Hepatocyte (in vitro differentiated cells): ENCODE results near the gene PXN. TPM values are rescaled to one million over a fixed set of nuclear protein-coding genes. Genes with fewer than 3 reads are reported as not detected.
"Not testable (repeated sequence)": the region's sequence is repeated elsewhere in the genome, so short reads cannot be mapped to it uniquely, and the experiment has no call there.

Experiments
- DNase-seq: peaks from one replicate; pipeline ENCODE4 v3.0.0-alpha.2; 2016; ENCODE audit warnings: low spot score
- H2AFZ ChIP-seq: fragments of 200-600 bp; sonication (generic); 2 replicates; pipeline ENCODE4 v1.6.0; 2016; ENCODE audit warnings: antibody characterized with exemption, mild to moderate bottlenecking
- H3K27ac ChIP-seq: fragments of 200-600 bp; sonication (generic); 2 replicates; pipeline ENCODE4 v1.5.1; 2016; ENCODE audit warnings: mild to moderate bottlenecking
- H3K27me3 ChIP-seq: fragments of 200-600 bp; sonication (generic); 2 replicates; pipeline ENCODE4 v1.6.1; 2016
- H3K36me3 ChIP-seq: fragments of 200-600 bp; sonication (generic); replicated peaks from 2 replicates; pipeline ENCODE4 v1.5.1; 2016; ENCODE audit warnings: low read depth; ENCODE audit not compliant: insufficient read depth
- H3K4me1 ChIP-seq: fragments of 200-600 bp; sonication (generic); 2 replicates; pipeline ENCODE4 v1.5.1; 2016; ENCODE audit warnings: mild to moderate bottlenecking, moderate library complexity; ENCODE audit not compliant: insufficient read depth
- H3K4me2 ChIP-seq: fragments of 200-600 bp; sonication (generic); 2 replicates; pipeline ENCODE4 v1.6.0; 2016
- H3K4me3 ChIP-seq: fragments of 200-600 bp; sonication (generic); 2 replicates; pipeline ENCODE4 v1.5.1; 2016; ENCODE audit warnings: mild to moderate bottlenecking
- H3K79me2 ChIP-seq: fragments of 200-600 bp; sonication (generic); 2 replicates; pipeline ENCODE4 v1.6.0; 2017; ENCODE audit warnings: mild to moderate bottlenecking
- H3K9me2 ChIP-seq: fragments of 200-600 bp; sonication (generic); replicated peaks from 2 replicates; pipeline ENCODE4 v1.6.0; 2017; ENCODE audit warnings: mild to moderate bottlenecking; ENCODE audit not compliant: insufficient read depth
- H3K9me3 ChIP-seq: fragments of 200-600 bp; sonication (generic); 2 replicates; pipeline ENCODE4 v1.5.1; 2016; ENCODE audit warnings: low read depth, mild to moderate bottlenecking
- H4K20me1 ChIP-seq: fragments of 200-600 bp; sonication (generic); 2 replicates; pipeline ENCODE4 v1.6.0; 2016; ENCODE audit warnings: mild to moderate bottlenecking; ENCODE audit not compliant: insufficient read depth, poor library complexity, severe bottlenecking
- CTCF ChIP-seq: fragments of 200-600 bp; sonication (generic); IDR thresholded peaks from 2 replicates; pipeline ENCODE4 v1.5.1; 2016; ENCODE audit warnings: antibody characterized with exemption, mild to moderate bottlenecking; ENCODE audit not compliant: poor library complexity
- EZH2 ChIP-seq: fragments of 200-600 bp; sonication (generic); IDR thresholded peaks from 2 replicates; pipeline ENCODE4 v1.6.1; 2016; ENCODE audit warnings: antibody characterized with exemption, mild to moderate bottlenecking, borderline replicate concordance
- EZH2phosphoT487 ChIP-seq: fragments of 200-600 bp; sonication (generic); IDR thresholded peaks from one replicate; pipeline ENCODE4 v1.6.1; 2018; ENCODE audit warnings: antibody characterized with exemption, mild to moderate bottlenecking, low read depth, moderate library complexity; ENCODE audit not compliant: unreplicated experiment, severe bottlenecking
- WGBS: methylation state at CpG from one replicate; pipeline ENCODE4 v1.1.6; 2016; ENCODE audit warnings: low lambda C conversion rate; ENCODE audit errors: missing lambda C conversion rate; 5-methylcytosine and 5-hydroxymethylcytosine counted together
- polyA plus RNA-seq: library from polyadenylated mRNA; unstranded; fragments of >200 nt; fragmentation: Nextera tagmentation; extraction: Ambion mirVana; gene quantifications from 2 replicates; pipeline ENCODE4 v1.2.1, GENCODE V29; 2016
- total RNA-seq: library from RNA; depleted of rRNA; stranded (reverse); fragments of >200 nt; gene quantifications from 2 replicates; pipeline ENCODE4 v1.2.3, GENCODE V29; 2014

The PXN gene
- total and polyA plus RNA-seq, 2 experiments from 2014 or later, result 26.7 to 61.7 TPM

GRCh38 chr12:120213758-120214157 is 51.8 kb downstream of the PXN start:
- TF ChIP-seq EZH2, result no peak
- TF ChIP-seq CTCF, result no peak
- no peak for TF ChIP-seq EZH2phosphoT487
- H2AFZ ChIP-seq, result no peak overlapping the region
- DNase-seq, result no peak
- no peak overlapping the region for H3K4me3 ChIP-seq
- H3K9me3 ChIP-seq, result no peaks in the 10 kb centered on the region
- no peaks in the 10 kb centered on the region for H3K4me1 ChIP-seq
- no peaks in the 10 kb centered on the region for H3K36me3 ChIP-seq
- H3K27ac ChIP-seq, result no peak overlapping the region
- 98% methylated on average over 19 of the region's 20 CpGs for WGBS
- H3K4me2 ChIP-seq, result no peak overlapping the region
- no peaks in the 10 kb centered on the region for H4K20me1 ChIP-seq
- no peaks in the 10 kb centered on the region for H3K27me3 ChIP-seq
- no peaks in the 10 kb centered on the region for H3K79me2 ChIP-seq
- H3K9me2 ChIP-seq, result no peaks in the 10 kb centered on the region

- H3K36me3 ChIP-seq, H3K9me2 ChIP-seq, H3K79me2 ChIP-seq, H3K4me2 ChIP-seq, H3K4me1 ChIP-seq, H3K4me3 ChIP-seq, H4K20me1 ChIP-seq, H2AFZ ChIP-seq, H3K27me3 ChIP-seq, H3K27ac ChIP-seq, DNase-seq, H3K9me3 ChIP-seq: not testable (repeated sequence)
- WGBS, result 97% methylated on average over 5 of the region's 5 CpGs
These were observed 52.3 kb downstream of the PXN start for GRCh38 chr12:120213182-120213581.

- WGBS, result 96% methylated on average over 19 of the region's 24 CpGs
- no peaks in the 10 kb centered on the region for H3K9me3 ChIP-seq
- H3K36me3 ChIP-seq, result no peaks in the 10 kb centered on the region
- H3K27me3 ChIP-seq, result no peaks in the 10 kb centered on the region
- no peaks in the 10 kb centered on the region for H3K9me2 ChIP-seq
- H3K4me1 ChIP-seq, result no peaks in the 10 kb centered on the region
- H3K27ac ChIP-seq, result no peak overlapping the region
- no peak for DNase-seq
- no peak overlapping the region for H2AFZ ChIP-seq
- TF ChIP-seq CTCF (no peak), EZH2 (no peak), EZH2phosphoT487 (no peak)
- H3K4me3 ChIP-seq, result no peak overlapping the region
- no peaks in the 10 kb centered on the region for H4K20me1 ChIP-seq
- no peaks in the 10 kb centered on the region for H3K79me2 ChIP-seq
- no peak overlapping the region for H3K4me2 ChIP-seq
These were observed 53.2 kb downstream of the PXN start for GRCh38 chr12:120212301-120212700.

GRCh38 chr12:120211904-120212283 is 53.6 kb downstream of the PXN start:
- Histone ChIP-seq H3K4me1 (no peaks in the 10 kb centered on the region), H2AFZ (no peak overlapping the region), H3K9me3 (no peaks in the 10 kb centered on the region), H3K36me3 (no peaks in the 10 kb centered on the region), H3K4me2 (no peak overlapping the region), H3K4me3 (no peak overlapping the region), H3K9me2 (no peaks in the 10 kb centered on the region), H4K20me1 (no peaks in the 10 kb centered on the region), H3K79me2 (no peaks in the 10 kb centered on the region), H3K27ac (no peak overlapping the region), H3K27me3 (no peaks in the 10 kb centered on the region)
- TF ChIP-seq CTCF (no peak), EZH2phosphoT487 (no peak)
- no peak for DNase-seq
- WGBS, result 83% methylated on average over 9 of the region's 9 CpGs
